Testis (tissue), 3 donors: ENCODE results near the gene CFAP65. TPM values are rescaled to one million over a fixed set of nuclear protein-coding genes. Genes with fewer than 3 reads are reported as not detected.

Experiments used
- DNase-seq: peaks from one replicate; pipeline ENCODE4 v3.0.0-alpha.2; 2019
- H3K27ac ChIP-seq, 2 donors: fragments of 200-600 bp; sonication (generic); one replicate each; pipeline ENCODE4 v1.5.1; 2019
- H3K27me3 ChIP-seq: fragments of 200-600 bp; sonication (generic); one replicate; pipeline ENCODE4 v1.5.1; 2019
- H3K36me3 ChIP-seq: fragments of 200-600 bp; sonication (generic); one replicate; pipeline ENCODE4 v1.5.1; 2017; ENCODE audit warnings: low read depth; ENCODE audit errors: missing control alignments
- H3K4me1 ChIP-seq: fragments of 200-600 bp; sonication (generic); one replicate; pipeline ENCODE4 v1.5.1; 2019
- H3K4me3 ChIP-seq, 2 donors: fragments of 200-600 bp; sonication (generic); one replicate each; pipeline ENCODE4 v1.5.1; 2017 to 2019
- H3K9me3 ChIP-seq: fragments of 200-600 bp; sonication (generic); one replicate; pipeline ENCODE4 v1.5.1; 2017
- POLR2A ChIP-seq: fragments of 450-650 bp; IDR thresholded peaks from one replicate; pipeline ENCODE4 v1.6.1; 2017; ENCODE audit warnings: antibody characterized with exemption, mild to moderate bottlenecking, moderate library complexity
- WGBS, 2 donors: methylation state at CpG; one replicate each; pipeline ENCODE4 v1.1.5; 2018; 5-methylcytosine and 5-hydroxymethylcytosine counted together
- intact Hi-C: fragments of 100-400 bp; cut with DNase I; formaldehyde crosslinking; loops from one replicate; pipeline ENCODE4 v1.15.1; 2023; ENCODE audit warnings: low total_unique reads
- polyA plus RNA-seq: library from polyadenylated mRNA; stranded (reverse); fragments of 350-450 nt; fragmentation: Illumina TruSeq; extraction: RNeasy Lipid Tissue Mini Kit (QIAGEN cat#74804); gene quantifications from one replicate; pipeline ENCODE4 v1.2.3, GENCODE V29; 2014; ENCODE audit warnings: low read depth, low replicate concordance; ENCODE audit not compliant: insufficient read depth
- total RNA-seq, 2 donors: library from RNA; depleted of rRNA; stranded (reverse); fragments of >200 nt; gene quantifications; one replicate each; pipeline ENCODE4 v1.2.3, GENCODE V29; 2016
- TF ChIP-seq, protein P1 (sequence below), 3 experiments: fragments of 450-650 bp in 2 of 3; fragments of 200-600 bp in 1 of 3; sonication (generic) in 1 of 3; IDR thresholded peaks; one replicate each; pipeline ENCODE4 v1.5.1; 2016 to 2019; ENCODE audit warnings: antibody characterized with exemption in 3 of 3, mild to moderate bottlenecking in 2 of 3, moderate library complexity in 1 of 3

Gene CFAP65
- total and polyA plus RNA-seq, 3 donors from 2014 or later = 15.5 to 42.9 (median 23.7) TPM

DNA sequence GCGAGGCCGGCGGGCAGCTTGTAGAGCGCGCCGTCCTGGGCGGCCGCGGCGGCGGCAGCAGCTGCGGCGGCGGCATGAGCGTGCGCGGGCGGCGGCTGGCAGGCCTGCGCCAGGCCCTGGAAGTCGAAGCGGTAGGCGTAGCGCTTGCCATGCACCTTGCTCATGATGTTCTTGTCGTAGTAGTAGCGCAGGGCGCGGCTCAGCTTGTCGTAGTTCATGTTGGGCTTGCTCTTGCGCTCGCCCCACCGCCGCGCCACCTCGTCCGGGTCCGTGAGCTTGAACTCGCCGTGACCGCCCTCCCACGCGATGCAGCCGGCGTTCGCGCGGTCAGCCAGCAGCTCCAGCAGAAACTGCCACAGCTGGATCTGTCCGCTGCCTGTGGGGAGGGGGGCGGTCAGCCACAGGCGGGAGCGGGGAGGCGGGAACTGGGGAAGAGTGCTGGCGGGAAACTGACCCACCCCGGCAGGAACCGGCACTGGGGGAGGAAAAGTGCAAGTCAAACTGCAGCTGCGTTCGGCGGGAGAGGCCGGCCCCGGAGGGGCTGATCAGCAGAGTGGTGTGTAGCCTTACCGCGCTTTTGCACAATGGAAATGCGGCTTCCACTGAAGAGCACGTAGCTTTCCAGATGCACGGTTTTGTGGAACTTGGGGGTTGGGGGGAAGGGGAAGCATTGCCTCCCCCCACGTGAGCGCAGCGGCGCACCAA lies 59.3 kb downstream of the CFAP65 start:
- H3K4me3 ChIP-seq = no peak overlapping the region
- peak; percentile 36 for DNase-seq
- H3K4me1 ChIP-seq = peaks cover 27% of the 10 kb centered on the region
- 1 to 4% methylated on average over 17 to 66 of the region's 69 CpGs for WGBS, 2 donors
- TF ChIP-seq POLR2A = no peak
- TF ChIP-seq, protein P1, sequence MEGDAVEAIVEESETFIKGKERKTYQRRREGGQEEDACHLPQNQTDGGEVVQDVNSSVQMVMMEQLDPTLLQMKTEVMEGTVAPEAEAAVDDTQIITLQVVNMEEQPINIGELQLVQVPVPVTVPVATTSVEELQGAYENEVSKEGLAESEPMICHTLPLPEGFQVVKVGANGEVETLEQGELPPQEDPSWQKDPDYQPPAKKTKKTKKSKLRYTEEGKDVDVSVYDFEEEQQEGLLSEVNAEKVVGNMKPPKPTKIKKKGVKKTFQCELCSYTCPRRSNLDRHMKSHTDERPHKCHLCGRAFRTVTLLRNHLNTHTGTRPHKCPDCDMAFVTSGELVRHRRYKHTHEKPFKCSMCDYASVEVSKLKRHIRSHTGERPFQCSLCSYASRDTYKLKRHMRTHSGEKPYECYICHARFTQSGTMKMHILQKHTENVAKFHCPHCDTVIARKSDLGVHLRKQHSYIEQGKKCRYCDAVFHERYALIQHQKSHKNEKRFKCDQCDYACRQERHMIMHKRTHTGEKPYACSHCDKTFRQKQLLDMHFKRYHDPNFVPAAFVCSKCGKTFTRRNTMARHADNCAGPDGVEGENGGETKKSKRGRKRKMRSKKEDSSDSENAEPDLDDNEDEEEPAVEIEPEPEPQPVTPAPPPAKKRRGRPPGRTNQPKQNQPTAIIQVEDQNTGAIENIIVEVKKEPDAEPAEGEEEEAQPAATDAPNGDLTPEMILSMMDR (IDR thresholded peaks at IDR 0.05) = no peak
- intact Hi-C loops = no loop called here
- no peak overlapping the region for H3K27ac ChIP-seq
- no peaks in the 10 kb centered on the region for H3K9me3 ChIP-seq
- no peaks in the 10 kb centered on the region for H3K36me3 ChIP-seq
- peaks cover 10% of the 10 kb centered on the region for H3K27me3 ChIP-seq

DNA sequence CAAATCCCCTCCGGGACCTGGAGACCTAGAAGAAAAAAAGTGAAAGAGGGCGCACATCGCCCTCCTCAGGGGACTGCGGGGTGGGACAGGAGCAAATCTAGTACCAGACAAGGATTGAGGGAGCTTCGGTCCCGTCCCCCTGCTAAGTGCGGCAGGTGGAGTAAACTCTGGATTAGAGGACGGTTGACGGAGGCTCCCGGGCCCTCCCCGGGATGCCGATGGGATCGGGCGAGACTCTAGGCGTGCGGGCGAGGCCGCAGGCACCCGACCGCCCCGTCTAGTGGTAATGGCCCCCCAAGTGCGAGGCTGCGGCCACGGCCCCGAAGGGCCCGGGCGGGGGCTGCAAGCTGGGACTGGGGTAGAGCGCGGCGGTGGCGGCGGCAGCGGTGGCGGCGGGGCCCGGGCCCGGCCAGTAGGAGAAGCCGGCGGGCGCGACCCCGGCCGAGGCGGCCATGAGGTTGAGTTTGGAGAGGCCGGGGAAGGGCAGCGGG lies 59.9 kb downstream of the CFAP65 start:
- H3K27ac ChIP-seq = no peak overlapping the region
- 2 to 3% methylated on average over 19 to 27 of the region's 46 CpGs for WGBS, 2 donors

DNA sequence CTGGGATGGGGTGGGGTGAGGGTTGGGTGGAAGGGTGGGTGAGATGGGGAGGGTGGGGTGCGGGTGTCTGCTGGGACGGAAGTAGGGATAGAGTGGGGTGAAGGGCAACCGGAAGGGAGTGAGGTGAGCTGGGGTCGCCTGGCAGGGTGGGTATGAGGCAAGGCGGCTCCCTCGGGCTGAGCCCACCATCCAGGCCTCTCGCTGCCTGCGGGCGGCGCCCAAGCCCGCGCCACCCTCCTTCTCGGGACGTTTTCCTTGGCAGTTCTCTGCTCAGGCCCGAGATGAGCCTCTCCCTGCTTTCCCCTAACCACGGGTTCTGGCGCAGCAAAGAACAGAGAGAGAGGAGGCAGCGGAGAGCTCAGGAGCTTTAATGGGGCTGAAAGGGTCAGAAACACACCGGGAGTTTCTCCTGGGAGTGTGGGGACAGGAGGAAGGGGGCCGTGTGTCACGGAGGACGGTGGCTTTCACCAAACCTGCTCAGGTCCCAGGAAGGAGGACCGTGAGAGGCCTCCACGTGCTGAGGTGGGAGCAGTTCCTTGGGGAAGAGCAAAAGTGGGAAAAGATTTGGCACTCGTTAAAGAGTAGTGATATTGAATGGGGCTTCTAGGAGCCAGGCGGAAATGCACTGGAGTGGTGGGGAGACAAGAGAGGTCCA lies 60.5 kb downstream of the CFAP65 start:
- no peak for DNase-seq
- intact Hi-C loops = no loop called here
- Histone ChIP-seq H3K4me1 (peaks cover 27% of the 10 kb centered on the region), H3K4me3 (no peak overlapping the region), H3K27me3 (peaks cover 10% of the 10 kb centered on the region), H3K27ac (no peak overlapping the region), H3K36me3 (no peaks in the 10 kb centered on the region), H3K9me3 (no peaks in the 10 kb centered on the region)
- TF ChIP-seq, protein P1 (IDR thresholded peaks at IDR 0.05) = no peak
- no peak for TF ChIP-seq POLR2A
- 3% methylated on average over 14 to 26 of the region's 26 CpGs for WGBS, 2 donors

More for the DNA sequence above, 59.9 kb downstream of the CFAP65 start:
- intact Hi-C loops = no loop called here
- H3K4me1 ChIP-seq = peaks cover 27% of the 10 kb centered on the region
- H3K4me3 ChIP-seq = no peak overlapping the region
- TF ChIP-seq, protein P1 (IDR thresholded peaks at IDR 0.05) = no peak
- no peak for TF ChIP-seq POLR2A
- no peak for DNase-seq
- H3K36me3 ChIP-seq = no peaks in the 10 kb centered on the region
- no peaks in the 10 kb centered on the region for H3K9me3 ChIP-seq
- peaks cover 10% of the 10 kb centered on the region for H3K27me3 ChIP-seq

DNA sequence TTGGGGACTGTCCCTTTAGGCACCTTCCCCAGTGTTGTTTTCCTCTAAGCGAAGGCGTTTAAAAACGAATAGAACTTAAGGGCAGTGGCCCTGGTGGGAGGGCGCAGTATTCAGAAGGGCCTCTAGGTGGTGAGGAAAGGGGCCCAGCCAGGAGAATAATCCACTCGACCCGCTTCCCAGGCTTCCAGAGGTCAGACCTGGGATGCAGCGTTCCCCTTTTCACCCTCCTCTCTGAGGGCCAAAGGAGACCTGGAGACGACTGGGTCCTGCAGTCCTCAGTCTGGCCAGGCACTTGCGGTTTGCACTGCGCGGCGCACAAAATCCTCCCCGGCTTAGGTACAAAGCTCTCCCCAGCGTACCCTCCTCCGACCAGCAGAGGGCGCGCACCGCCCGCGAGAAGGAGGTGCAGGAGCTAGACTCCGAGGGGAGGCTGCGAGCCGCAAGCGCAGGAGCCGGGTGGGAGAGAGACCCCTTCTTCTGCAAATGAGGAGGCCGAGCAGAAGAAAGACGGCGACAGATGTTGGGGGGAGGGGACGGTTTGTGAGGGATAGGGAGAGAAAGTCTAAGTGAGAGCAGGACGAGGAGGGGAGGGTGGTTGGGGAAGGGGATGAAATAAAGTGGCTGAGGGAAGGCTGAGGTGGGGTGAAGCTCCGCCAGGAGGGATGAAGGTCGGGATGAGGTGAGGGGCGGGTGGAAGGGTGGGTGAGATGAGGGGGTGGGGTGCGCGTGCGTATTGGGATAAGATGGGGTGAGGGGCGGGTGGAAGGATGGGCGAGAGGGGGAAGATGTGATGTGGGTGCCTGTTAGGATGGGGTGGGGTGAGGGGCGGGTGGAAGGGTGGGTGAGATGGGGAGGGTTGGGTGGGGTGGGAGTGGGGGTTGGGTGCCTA lies 61.2 kb downstream of the CFAP65 start:
- Histone ChIP-seq H3K4me1 (peaks cover 22% of the 10 kb centered on the region), H3K9me3 (no peaks in the 10 kb centered on the region), H3K4me3 (peak overlapping the region; percentile 2 to 9), H3K36me3 (no peaks in the 10 kb centered on the region), H3K27ac (no peak overlapping the region), H3K27me3 (peaks cover 10% of the 10 kb centered on the region)
- intact Hi-C loops = no loop called here
- WGBS, 2 donors = 1 to 2% methylated on average over 36 to 38 of the region's 39 CpGs
- TF ChIP-seq POLR2A = no peak
- TF ChIP-seq, protein P1 (IDR thresholded peaks at IDR 0.05) = peak; percentile 67 to 90 (median 75)
- DNase-seq = peak; percentile 91
